ENCODE data around the gene CALD1.

- TF ChIP-seq CTCF (IDR thresholded peaks at IDR 0.05; ENCODE audit: low read length) (no peak), EZH2 (IDR thresholded peaks at IDR 0.05; ENCODE audit: borderline replicate concordance, low read length) (no peak)
These were observed 163.4 kb downstream of the CALD1 start for GRCh38 chr7:134942690-134943466.

Measured in OCI-LY1 (cell line).